NK-92 (cell line): ENCODE results near the gene ZGPAT.
"Not testable (repeated sequence)": the region's sequence is repeated elsewhere in the genome, so short reads cannot be mapped to it uniquely, and the experiment has no call there.

Experiments used
- DNase-seq: peaks from one replicate; lab custom pipeline; 2025; ENCODE audit not compliant: unreplicated experiment; lab: John Stamatoyannopoulos, UW

The ZGPAT gene, protein sequence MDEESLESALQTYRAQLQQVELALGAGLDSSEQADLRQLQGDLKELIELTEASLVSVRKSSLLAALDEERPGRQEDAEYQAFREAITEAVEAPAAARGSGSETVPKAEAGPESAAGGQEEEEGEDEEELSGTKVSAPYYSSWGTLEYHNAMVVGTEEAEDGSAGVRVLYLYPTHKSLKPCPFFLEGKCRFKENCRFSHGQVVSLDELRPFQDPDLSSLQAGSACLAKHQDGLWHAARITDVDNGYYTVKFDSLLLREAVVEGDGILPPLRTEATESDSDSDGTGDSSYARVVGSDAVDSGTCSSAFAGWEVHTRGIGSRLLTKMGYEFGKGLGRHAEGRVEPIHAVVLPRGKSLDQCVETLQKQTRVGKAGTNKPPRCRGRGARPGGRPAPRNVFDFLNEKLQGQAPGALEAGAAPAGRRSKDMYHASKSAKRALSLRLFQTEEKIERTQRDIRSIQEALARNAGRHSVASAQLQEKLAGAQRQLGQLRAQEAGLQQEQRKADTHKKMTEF

DNA sequence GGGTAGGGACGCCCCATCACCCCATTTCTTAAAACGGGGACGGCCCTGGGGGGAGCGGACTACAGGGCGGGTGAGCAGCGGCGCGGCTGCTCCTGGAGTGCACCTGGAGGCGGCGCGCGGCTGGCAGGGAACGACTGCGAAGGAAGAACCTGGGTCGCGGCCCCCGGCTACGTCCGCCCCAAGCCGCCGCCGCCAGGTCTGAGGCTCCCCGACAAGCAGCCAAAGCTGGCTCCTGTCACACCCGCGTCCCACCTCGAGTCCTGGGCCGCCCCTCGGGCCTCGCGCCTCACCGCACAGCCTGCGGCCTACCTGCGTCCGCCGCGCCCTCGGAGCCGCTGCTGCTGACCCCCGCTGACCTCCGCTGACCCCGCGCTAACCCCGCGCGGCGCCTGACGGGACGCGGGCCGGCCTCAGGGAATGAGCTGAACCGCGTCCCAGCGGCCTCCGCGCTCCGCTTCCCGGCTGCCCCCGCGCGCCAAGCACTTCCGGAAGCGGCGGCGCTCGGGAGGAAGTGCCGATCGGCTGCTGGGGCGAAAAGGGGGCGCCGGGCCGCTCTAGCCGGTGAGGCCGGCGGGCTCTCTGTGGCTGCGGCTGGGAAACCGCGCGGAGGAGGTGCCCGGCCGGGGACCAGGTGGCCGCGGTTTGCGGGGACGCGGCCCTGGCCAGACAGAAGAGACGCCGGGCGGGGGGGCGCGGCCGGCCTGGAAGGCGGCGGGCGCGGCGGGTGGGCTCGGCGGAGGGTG is at the start of gene ZGPAT, which contains the start of gene ARFRP1:
ZGPAT (plus strand) TSS at position 482 of the 743 bp plus-strand sequence. CDS start 542 bp downstream, outside the sequence.
ARFRP1 (minus strand) TSS at position 419 of the 743 bp plus-strand sequence. CDS start 885 bp downstream, outside the sequence.
- no peak for DNase-seq

DNA sequence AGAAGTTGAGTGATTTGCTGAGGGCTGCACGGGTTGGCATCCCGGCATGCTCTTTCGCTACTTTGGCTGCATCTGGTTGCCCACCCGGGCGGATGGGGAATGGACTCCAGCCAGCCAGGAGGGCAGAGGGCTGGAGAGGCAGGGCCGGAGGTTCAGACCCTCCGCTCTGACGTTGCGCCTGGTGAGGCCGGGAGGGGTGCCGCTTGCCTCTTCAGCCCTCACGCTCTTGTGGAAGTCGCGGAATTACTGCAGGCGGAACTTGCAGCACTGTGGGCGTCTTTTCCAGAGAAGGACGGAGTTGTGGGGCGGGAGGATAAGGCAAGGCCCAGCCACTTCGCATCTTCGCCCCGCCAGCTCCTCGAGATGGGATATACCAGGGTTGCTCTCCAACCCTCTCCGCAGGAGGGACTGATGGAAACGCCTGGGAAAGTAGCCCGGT is 49.1 kb upstream of the ZGPAT start:
- DNase-seq, result no peak

DNA sequence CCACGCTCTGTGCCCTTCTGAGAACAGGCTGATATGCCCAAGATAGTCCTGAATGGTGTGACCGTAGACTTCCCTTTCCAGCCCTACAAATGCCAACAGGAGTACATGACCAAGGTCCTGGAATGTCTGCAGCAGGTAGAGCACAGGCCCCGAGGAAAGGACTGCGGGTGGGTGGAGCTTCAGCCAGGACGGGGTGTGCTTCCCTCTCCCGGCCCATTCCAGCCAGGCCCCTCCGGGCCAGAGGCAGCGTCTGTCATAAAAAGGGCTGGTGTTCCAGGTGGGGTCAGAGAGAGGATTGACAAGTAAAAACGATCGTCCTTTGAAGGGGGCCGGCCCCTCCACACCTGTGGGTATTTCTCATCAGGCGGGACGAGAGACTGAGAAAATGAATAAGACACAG is 48.5 kb upstream of the ZGPAT start:
- DNase-seq, result no peak

DNA sequence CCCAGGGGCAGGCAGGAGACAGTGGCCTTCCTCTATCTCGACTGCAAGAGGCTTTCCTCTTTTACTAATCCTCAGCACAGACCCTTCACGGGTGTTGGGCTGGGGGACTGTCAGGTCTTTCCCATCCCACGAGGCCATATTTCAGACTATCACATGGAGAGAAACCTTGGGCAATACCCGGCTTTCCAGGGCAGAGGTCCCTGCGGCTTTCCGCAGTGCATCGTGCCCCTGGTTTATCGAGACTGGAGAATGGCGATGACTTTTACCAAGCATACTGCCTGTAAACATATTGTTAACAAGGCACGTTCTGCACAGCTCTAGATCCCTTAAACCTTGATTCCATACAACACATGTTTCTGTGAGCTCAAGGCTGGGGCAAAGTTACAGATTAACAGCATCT is 47.7 kb upstream of the ZGPAT start:
- DNase-seq, result not testable (repeated sequence)

DNA sequence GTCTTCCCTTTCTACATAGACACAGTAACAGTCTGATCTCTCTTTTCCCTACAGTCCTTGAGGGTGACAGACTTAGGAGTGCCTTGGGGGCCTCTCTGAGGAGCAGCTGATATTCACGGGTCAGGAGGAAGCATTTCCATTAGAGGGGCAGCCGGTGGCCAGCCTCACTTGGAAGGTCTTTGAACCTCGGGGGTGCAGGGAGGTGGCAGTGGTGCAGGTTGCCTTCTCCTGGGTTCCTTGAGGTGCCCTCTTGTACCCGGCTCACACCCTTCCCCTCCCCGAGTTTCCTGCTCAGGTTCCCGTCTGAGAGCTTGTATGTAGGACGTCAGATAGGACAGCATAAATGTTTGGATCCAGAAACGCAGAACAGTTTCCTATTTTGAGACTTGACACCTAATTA is 47.2 kb upstream of the ZGPAT start:
- no peak for DNase-seq

DNA sequence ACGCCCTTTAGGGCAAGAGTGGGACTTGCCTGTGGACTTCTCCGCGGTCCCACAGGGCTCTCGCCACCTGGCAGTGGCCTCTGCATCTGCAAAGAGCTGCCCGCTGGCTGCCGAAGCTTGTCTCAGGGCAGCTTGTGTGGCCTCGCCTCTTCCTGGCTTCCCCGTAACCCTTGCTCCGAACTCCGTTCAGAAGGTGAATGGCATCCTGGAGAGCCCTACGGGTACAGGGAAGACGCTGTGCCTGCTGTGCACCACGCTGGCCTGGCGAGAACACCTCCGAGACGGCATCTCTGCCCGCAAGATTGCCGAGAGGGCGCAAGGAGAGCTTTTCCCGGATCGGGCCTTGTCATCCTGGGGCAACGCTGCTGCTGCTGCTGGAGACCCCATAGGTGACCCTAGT is 46.7 kb upstream of the ZGPAT start:
- DNase-seq, result no peak

DNA sequence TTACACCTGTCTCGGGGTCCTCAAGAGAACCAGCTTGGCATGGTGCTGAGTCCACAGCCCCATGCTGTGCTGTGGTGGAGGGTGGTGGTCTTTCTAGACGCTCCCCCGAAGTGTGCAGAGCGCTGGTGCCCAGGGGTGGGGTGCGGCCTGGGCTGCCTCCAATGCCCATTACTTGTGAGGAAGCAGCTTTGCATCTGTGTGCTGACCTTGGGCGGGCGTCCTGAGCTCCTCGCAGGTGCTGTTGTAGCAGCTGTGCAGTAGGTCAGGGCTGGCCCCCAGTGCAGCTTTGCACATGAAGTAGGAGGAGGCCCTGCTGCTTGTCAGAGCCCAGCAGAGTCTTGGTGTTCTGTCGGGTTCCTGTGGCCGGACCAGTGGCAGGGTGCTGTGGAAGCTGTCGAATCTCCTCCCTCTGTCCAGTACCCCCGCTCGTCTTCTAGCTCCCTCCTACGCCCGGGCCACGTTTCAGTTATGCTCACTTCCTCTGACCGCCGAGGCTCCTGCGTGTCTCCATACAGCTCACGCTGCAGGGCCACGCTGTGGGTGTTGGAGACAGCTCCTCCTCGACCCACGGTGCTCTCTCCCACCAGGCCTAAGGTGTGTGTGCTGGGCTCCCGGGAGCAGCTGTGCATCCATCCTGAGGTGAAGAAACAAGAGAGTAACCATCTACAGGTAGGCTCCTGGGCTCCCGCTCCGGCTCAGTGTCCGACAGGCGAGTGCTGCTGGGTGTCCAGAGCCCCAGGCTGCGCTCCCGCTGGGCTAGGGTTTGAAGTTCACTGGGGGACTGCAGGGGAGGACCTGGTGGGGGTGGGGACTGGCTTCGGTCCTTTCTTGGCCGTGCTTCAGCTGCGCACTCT is 45.7 kb upstream of the ZGPAT start:
- no peak for DNase-seq

DNA sequence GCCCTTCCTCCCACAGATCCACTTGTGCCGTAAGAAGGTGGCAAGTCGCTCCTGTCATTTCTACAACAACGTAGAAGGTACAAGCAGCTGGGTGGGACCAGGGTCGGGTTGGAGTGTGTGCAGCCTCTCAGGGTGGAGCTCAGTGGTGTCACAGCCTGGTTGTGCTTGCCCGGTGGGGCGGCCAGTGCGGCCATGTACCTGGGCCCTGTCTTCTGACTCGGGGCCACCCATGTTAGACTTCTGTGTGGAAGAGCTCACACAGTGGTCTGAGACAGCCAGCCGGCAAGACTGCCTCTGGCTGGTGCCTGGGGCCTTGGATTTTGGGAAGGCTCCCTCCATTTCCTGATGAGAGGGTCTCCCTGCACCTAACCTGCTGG is 45.0 kb upstream of the ZGPAT start:
- no peak for DNase-seq

DNA sequence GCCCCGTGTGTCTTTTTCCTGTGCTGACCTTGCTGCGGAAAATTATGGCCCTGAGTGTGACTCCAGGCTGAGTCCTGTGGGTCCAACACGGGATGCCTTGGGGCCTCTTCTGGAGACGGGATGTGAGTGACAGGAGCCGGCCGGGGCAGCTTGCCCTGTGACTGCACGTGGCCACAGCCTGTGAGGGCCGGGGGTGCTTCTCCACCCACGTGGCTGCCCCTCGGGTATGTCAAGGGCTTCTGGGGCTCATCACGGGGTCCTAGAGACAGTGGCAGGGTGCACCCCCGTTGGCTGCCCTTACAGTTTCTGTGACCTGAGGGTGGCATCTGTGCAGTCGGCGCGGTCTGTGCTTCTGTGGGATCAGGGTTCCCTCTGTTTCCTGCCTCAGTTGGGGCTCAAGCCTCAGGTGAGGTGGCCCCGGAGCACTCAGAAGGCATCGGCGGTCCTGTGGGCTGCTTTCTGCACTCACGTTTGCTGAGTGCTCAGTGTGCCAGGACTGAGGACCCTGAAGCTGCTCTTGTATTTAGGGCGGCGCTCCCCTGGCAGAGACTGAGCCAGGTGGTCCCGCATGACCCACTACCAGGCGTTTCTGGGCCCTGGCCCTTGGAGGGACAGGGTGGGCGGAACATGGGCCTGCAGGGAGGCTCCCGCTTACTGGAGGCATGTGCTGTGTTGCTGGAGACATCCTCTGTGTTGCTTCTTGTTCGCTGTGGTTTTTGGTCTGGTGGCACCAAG is 44.3 kb upstream of the ZGPAT start:
- DNase-seq, result no peak

DNA sequence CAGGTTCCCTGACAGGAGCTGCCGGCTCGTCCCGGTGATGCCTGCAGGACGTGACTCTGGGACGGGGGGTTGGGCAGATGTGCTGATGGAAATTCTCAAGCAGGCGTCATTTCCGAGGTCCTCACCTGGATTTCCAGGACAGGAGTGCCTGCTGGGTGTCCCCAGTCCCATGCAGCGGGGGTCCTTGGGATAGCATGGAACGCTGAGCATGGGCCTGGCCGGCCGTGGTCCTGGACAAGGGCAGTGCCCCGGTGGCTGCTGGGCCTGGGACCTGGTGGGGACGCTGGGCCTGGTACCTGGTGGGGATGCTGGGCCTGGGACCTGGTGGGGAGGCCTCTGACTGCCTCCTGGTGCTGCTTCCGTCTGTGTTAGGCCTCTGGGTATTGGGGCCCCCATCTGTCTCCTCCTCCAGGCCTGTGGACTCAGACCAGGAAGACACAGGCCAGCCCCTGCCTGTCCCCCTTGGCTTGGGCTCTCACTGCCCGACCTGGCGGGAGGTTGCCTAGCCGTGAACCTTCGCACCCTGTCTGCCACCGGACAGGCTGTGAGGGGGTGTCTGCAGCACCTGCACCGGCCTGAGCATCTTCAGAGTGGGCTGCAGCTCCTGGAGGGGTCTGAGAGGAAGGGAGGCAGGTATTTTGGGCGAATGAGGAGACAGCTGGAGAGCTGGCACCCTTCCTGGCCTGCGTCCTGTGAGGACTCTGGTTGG is 43.5 kb upstream of the ZGPAT start:
- DNase-seq, result no peak

DNA sequence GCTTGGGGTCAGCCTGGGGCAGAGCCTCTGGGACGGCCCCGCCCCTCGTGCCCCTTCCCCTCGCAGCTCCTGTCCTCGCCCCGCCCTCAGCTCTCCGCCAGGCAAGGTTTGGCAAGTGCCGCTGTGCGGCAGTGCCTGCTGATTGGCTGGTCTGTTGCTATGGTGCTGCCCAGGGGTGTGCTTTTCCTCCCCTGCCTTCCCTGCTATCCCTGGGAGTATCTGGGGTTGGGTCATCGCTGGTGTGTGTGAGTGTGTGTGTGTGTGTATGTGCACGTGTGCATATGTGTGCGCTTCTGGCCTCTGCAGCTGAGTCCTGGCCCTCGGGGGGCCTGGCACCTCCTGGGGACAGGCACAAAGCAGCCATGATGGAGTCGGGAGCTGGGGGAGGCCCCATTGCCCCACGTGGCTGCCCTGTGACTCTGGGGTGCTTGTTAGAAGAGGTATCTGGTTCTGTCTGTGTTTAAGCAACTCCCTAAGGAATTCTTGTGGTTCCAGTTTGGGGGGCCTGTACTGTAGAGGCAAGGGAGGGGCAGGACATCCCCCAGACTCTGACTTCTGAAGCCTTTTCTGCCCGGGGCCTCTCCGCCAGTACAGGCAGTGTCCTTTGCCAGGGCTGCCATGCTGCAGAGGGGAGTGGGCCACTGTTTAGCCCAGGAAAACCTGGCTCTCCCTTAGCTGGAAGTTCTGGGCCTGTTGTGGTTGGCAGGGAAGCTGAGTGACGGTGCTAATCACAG is 42.8 kb upstream of the ZGPAT start:
- no peak for DNase-seq

DNA sequence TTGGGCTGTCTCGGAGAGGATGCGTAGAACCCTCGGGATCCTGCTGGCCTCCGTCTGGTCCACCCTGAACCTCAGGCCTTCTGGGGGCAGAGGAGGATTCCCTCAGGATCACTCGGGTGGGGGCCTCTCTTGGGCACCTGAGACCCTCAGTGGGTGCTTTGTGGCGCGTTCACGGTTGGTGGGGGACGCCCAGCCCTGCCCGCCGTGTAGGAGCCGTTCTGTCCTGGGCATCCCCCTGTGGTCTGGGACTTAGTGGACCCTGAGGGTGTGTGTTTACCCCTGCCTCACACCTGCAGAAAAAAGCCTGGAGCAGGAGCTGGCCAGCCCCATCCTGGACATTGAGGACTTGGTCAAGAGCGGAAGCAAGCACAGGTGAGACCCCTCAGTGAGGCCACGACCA is 42.1 kb upstream of the ZGPAT start:
- DNase-seq, result no peak

DNA sequence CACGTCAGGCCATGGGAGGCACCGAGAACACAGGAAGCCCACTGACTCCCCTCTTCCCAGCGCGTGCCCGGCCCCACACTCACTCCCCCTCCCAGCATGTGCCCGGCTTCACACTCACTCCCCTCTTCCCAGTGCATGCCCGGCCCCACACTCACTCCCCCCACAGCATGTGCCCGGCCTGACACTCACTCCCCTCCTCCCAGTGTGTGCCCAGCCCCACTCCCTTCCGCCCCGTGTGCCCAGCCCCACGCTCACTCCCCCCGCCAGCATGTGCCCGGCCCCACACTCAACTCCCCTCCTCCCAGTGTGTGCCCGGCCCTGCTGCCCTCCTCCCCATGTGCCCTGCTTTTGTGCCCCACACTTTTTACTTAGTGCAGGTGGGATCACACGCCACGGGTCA is 40.0 kb upstream of the ZGPAT start:
- no peak for DNase-seq

DNA sequence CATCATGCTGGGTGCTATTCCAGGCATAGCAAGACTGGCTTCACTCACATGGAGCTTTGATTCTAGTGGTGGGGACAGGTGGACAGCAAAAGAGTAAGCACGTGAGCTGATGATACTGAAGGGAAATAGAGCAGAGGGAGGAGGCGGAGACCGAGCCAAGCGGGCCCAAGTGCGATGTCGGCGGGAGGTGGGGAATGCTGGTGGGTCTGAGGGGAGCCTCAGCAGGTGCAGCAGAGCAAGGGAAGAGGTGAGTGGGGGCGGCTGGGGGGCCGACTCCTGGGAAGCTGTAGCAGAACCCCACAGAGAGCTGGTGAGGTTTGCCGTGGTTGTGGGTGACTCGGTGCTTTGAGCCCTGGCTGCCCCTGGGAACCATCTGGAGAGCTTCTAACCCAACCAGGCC is 39.5 kb upstream of the ZGPAT start:
- DNase-seq, result no peak

DNA sequence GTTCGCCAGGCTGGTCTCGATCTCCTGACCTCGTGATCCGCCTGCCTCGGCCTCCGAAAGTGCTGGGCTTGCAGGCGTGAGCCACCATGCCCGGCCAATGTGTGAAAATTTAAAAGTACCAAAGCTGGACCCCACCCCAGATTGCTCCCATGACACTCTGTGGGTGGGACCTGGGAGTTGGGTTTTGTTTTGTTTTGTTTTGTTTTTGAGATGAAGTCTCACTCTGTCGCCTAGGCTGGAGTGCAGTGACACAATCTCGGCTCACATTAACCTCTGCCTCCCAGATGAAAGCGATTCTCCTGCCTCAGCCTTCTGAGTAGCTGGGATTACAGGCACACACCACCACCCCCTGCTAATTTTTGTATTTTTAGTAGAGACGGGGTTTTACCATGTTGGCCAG is 36.1 kb upstream of the ZGPAT start:
- not testable (repeated sequence) for DNase-seq

DNA sequence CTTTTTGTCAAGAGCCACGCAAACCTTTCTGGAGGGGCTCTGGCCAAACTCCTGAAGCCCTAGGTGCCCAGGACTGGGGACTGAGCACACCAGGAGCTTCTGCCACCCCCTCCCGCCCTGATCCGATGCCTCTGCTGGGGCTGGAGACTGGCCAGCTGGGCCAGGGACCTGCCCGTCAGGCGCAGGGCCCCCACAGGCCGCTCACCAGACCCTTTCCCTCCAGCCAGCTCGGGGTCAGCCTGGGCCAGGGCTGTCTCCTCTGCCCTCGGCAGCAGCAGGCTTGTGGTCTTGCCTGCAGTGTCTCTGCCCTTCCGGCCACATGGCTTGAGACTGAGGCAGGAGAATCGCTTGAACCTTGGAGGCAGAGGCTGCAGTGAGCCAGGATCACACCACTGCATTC is 35.2 kb upstream of the ZGPAT start:
- DNase-seq, result no peak

DNA sequence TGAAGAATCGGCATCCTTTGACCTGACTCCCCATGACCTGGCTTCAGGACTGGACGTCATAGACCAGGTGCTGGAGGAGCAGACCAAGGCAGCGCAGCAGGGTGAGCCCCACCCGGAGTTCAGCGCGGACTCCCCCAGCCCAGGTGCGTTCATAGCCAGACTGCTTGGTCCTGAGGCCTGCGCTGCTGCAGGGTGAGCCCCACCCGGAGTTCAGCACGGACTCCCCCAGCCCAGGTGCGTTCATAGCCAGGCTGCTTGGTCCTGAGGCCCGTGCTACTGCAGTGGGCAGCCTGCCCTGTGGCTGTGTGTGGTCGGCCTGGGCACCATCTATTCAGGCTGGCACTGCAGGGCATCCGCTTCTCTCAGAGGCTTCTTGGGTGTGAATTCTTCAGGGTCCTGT is 33.9 kb upstream of the ZGPAT start:
- no peak for DNase-seq

DNA sequence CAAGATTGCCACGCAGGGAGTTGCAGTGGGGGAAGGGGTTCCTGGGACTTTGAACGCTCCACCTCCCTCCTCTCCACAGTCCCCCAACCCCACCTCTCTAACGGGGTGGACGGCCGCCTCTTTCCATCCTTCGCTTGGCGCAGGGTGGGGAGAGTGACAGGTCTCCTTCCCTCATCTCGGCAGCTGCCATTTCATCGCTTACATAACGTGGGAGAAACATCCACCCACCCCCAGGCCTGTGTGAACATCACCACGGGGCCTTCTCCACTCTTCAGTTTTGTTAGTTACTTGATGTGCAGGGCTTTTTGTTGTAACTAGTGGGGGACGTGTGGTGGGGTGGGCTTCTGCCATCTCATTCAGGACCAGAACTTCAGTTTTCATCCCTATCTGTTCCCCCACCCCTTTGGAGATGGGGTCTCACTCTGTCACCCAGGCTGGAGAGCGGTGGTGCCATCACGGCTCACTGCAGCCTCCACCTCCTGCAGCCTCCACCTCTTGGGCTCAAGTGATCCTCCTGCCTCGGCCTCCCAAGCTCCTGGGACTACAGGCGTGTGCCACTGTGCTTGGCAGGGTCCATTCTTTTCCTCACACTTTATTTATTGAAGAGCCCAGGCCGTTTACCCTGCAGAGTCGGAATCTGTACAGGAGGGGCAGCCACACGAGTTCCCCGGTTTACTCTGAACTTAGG is 32.0 kb upstream of the ZGPAT start:
- no peak for DNase-seq

DNA sequence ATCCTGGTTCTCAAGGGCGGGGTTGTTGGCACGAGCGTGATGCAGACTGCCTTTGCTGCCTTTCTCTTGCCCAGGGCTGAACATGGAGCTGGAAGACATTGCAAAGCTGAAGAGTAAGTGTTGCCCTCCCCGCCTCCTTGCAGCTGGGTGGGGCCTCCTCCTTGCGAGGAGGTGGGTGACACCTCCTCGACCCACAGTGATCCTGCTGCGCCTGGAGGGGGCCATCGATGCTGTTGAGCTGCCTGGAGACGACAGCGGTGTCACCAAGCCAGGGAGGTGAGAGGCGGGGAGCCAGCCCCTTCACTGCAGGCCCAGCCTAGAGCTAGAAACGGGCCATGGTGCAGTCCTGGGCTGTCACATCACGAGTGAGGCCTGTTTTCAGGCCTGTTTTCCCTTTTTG is 29.8 kb upstream of the ZGPAT start:
- DNase-seq, result no peak
